Hematopoietic multipotent progenitor cell treated with erythropoietin and hydrocortisone succinate and interleukin-3 and kit ligand, for 4 days (in vitro differentiated cells): ENCODE results near the gene NRP2.

Source experiments
- DNase-seq: peaks from one replicate; pipeline ENCODE4 v3.0.0-alpha.2; 2015

NRP2 gene

DNA sequence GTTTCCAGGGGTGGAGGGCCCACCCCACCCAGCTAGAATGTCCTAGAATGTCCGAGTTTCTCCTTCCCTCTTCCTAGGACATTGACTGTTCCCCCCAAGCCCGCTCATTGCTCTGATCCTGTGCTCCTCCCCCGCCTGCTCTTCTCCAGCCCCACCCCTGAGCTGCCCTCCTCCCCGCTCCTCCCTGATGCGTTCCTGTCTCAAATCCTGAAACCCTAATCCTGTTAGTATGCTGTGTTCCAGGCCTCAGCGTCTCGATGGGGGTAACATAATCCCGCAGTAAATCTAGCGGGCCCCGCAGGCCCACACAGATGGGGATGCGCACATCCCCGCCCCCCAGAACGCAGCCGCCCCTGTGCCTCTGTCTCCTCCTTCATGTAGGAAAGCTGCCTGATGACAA, 51.3 kb downstream of the NRP2 start:
- DNase-seq: no peak

GRCh38 chr2:205734436-205735037, 52.2 kb downstream of the NRP2 start:
- peak; percentile 86 for DNase-seq

DNA sequence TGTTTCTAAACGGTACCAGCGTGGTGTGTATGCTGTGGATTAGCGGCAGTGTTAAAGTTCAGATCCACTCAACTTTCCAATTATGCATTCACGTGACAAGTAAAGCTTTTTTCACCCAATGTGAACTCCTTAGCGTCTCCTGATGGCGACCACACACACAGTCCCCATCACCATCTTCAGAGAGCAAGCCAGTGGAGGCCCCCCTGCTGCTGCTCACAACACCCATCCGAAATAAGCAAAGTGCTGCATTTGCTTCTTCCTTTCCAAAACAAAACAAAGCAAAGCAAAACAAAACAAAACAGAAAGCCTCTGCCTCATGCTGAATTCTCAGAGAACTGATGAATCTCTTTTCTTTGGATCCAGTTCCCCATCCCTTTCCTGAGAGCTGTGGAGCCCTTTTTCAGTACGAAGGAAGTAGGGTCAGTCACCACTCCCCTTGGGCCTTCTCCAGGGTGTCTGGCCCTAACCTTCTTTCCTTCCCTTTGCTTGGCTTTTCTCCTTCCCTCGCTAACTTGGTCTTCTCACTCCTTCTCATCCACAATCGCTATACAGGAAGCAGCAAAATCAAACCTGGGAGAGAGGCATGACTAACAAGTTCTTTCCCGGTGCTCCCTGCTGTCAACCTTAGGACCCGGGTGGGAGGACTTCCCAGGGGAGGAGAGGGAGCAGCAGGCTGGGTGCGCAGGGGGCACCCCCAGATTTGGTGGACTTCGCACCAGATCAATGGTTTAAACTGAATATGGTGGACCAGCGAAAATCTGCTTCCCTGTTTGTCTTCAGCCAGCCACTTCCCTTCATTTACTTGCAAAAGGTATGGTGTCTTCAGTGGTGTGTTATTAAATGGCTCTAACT, 56.0 kb downstream of the NRP2 start:
- DNase-seq: no peak

DNA sequence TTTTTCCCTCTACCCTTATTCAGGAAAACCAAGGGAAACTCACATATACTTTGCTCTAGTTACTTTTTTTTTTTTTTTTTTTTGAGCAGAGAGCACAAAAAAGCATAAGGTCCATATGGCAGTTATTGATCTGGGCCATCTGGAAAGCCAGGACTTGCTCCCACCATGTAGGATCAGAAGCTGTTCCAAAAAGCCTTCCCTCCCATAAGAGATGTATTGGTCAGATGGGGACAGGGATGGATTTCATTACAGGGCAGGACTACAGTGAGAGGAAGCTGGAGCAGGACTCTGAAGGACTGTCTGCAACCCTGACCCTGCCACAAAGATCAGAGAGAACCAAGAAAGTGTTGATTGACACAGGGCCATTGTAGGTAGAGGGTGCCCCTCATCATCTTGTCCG, 57.3 kb downstream of the NRP2 start:
- DNase-seq: no peak

- DNase-seq: no peak
These were observed 58.1 kb downstream of the NRP2 start for GRCh38 chr2:205740381-205740780.

DNA sequence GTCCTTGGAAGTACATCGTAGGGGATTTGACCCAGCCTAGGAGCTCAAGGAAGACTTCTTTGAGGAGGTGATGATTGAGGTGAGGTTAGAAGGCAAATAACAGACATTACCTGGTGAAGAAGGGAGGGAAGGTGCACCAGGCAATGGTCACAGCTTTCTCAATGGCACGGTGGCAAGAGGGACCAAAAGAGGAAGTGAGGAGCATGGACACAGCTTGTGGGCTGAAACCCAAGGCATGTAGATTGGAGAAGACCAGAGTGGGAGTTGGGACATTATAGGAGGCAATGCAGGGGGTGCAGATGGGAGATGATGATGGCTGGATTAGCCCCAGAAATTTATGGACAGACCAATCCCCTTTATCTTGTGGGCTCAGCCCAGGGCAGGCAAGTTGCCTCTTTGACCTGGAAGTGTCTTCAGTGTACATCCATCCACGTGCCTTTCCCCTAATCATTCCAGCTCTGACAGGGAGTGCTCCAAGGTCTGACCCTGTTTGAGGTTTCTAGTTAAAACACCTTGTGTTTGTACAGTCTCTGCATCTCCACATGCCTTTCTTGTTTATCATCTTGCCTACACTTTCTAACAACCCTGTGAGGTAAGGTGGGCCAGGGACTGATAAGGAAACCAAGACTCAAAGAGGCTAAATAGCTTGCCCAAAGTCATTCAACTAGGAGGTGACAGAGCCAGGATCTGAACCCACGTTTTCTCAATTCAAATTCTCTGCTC, 59.1 kb downstream of the NRP2 start:
- DNase-seq: no peak

- DNase-seq: no peak
These were observed 60.8 kb downstream of the NRP2 start for GRCh38 chr2:205743137-205743536.

GRCh38 chr2:205744074-205744591, 61.8 kb downstream of the NRP2 start:
- no peak for DNase-seq

DNA sequence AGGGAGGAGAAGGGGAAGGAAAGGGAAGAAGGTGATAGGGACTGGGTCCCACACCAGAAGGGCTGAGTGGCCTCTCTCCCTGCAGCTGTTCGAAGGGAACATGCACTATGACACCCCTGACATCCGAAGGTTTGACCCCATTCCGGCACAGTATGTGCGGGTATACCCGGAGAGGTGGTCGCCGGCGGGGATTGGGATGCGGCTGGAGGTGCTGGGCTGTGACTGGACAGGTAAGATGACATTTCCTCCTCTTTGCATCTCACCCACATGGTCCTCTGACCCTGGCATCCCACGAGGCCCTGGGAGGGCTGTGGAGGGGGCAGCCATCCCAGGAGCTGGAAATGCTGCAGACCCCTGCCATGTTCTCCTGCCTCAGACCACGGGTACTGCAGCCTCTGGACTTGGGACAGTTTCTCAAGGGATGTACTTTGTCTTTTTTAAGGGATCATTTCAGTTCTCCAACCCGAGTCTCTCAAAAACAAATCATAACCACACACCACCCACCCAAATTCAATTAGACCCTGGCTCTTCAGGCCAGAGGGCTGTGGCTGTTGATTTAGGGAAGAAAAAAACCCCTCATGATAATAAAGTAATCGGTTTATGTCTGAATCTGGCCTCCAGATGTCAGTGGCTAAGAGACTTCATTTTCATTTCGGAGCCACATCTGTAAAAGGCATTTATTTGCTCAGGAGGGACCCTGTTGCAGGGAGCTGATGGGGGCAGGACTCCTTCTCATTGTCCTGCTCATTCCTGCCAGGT, 63.5 kb downstream of the NRP2 start:
- no peak for DNase-seq

GRCh38 chr2:205746420-205746785, 64.1 kb downstream of the NRP2 start:
- DNase-seq: no peak

DNA sequence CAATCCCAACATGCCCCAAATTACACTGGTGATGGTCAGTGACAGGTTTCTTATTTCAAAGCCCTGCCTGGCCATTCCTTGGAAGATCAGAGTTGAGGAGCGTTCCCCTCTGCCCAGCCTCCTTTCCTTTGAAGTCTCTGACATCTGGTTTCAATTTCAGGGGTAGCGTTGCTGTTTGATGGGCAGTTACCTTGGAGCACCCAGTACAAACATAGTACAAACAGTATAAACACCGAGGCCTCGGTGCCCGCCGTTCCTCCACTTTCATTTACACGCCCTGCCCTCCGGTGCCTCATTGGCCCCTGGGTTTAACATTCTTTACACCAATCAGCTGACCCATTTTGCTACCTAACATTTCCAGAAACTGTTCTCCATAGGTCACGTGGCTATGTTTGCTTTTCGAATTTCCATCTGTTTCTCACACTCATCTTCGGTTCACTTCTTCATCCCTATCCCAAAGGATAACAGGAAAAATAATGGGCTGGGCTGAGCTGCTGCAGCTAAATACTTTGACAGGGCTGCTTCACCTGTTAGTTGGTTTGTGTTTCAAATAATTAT, 65.6 kb downstream of the NRP2 start:
- no peak for DNase-seq

GRCh38 chr2:205748639-205749038, 66.3 kb downstream of the NRP2 start:
- no peak for DNase-seq

- DNase-seq: no peak
These were observed 66.8 kb downstream of the NRP2 start for GRCh38 chr2:205749078-205749477.

GRCh38 chr2:205750797-205751196, 68.5 kb downstream of the NRP2 start:
- no peak for DNase-seq

GRCh38 chr2:205751569-205752031, 69.3 kb downstream of the NRP2 start:
- DNase-seq: no peak

DNA sequence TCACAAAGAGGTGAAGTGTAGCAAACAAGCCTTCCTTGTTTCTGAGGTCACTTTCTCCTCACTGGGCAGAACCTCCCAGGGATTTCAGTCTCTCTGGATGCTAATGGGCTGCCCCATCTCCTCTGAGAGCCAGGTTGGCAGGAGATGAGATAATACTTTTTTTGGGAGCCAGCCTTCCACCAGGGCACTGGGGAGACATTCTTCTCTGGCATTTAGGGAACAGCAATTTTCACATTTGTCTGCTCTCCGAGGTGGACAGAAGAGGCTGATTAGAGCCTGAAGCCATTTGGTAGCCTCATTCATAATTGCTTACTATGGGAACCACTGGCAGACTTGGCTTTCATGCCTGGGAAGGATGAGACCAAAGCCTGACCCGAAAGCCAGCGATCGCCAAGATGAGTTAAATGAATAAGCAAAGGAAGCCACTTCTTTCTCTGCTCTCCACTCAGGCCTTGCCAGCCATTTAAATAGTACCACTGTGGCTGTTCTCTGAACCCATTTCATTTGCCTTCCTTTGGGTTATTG, 70.1 kb downstream of the NRP2 start:
- DNase-seq: no peak

GRCh38 chr2:205752924-205753323, 70.6 kb downstream of the NRP2 start:
- DNase-seq: no peak

DNA sequence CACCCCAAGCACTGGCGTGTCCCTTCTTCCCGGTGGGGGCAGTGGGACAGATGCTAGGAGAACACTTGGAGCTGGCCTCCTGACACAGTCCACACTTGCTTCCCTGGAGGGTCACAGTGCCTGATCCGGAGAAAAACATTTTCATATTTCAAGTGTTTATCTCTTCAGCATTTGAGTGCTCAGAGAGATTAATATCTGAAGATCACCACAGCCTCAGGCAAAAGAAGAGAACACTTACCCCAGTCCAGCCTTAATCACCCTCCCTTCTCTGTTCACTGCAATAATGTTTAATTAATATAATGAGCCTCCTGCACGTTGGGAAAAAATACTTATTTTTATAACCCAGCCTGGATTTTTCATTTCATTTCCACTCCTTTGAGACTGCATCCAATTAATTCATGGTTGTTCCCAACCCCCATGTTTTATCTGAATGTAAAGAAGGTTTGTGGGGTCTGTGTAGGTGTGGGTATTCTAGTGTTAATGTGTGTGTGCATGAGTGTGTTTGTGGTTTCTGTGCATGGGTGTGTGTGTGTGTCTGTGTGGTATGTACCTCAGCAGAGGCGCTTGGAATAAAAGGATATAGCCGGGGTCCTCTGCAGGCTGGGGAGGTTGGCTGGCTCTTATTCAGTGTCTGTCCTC, 72.1 kb downstream of the NRP2 start:
- DNase-seq: no peak

- no peak for DNase-seq
These were observed 72.6 kb downstream of the NRP2 start for GRCh38 chr2:205754924-205755321.

DNA sequence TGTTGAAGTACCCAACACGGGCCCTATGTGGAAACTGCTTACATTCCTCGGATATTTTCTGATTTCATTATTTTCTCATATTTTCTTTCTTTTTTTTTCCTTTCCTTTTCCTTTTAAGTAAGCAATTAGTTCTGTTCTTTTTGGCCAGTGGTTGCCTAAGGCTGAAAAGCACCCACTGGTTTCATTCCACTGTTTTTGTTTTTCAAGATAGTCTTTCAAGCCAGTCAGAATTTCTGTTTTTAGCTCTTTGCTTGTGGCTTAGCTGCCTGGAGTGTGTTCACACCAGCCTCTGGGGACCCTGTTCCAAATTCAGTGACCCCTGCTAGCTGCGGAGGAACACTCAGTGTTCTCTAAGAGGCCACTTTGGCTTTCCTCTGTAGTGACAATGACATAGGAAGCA, 73.6 kb downstream of the NRP2 start:
- DNase-seq: no peak

DNA sequence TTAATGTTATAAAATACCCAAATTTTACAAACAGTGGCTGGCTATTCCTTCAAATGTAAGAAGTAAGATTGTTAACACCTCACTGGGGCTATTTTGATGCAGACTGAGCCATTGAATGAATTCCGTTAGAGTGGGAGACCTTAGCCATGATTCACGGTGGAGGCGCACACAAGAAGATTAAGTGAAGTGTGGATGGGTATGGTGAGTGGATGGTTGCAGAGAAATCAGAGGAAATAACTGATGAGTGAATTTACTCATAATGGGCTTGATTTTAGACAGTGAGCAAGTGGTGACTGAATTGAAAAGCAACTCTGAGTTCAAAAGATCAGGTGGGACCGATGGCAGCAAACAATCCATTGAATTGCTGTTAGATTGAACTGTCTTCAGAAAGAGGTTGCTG, 75.0 kb downstream of the NRP2 start:
- no peak for DNase-seq

DNA sequence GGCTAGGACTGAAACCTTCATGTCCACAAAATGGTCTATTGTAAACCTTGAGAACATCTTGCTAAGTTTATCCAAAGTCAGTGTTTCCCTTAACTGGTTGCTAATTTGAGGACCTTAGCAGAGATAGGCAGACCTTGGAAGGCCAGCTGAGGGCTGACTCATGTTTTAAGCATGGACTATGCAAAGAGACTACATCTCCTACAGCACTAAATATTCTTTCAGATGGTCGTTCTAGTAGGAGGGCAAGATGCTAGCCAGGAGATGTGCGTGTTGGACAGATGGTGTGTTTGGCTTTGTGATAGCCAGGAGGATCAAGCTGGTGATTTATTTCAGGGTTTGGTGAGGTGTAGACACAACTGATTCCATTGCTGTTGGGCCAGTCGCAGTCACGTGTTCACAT, 75.8 kb downstream of the NRP2 start:
- no peak for DNase-seq
